HepG2 (cell line): ENCODE results near the gene ZNF318. TPM values are rescaled to one million over a fixed set of nuclear protein-coding genes. Genes with fewer than 3 reads are reported as not detected.
A peak's percentile ranks its signal among the peaks of the same experiment; 100 is the strongest.

ENCODE experiments used
- AHDC1 ChIP-seq: sonication (generic); formaldehyde crosslinking; IDR thresholded peaks from 2 replicates; pipeline ENCODE4 v1.5.1; 2020; ENCODE audit warnings: mild to moderate bottlenecking, missing genetic modification reagents, borderline replicate concordance
- CBX1 ChIP-seq: IDR thresholded peaks from one replicate; pipeline ENCODE4 v1.6.1; 2016; ENCODE audit warnings: antibody characterized with exemption, low read depth
- CHCHD3 ChIP-seq: sonication (generic); formaldehyde crosslinking; IDR thresholded peaks from 2 replicates; pipeline ENCODE4 v1.8.0; 2022; ENCODE audit warnings: mild to moderate bottlenecking, missing genetic modification reagents, moderate library complexity
- CREBL2 ChIP-seq: sonication (generic); formaldehyde crosslinking; IDR thresholded peaks from 2 replicates; pipeline ENCODE4 v1.8.1; 2023; ENCODE audit warnings: missing genetic modification reagents, mild to moderate bottlenecking, borderline replicate concordance
- CSRNP1 ChIP-seq: sonication (generic); formaldehyde crosslinking; IDR thresholded peaks from 2 replicates; pipeline ENCODE4 v1.8.1; 2023; ENCODE audit warnings: mild to moderate bottlenecking, missing genetic modification reagents
- DR1 ChIP-seq: sonication (generic); formaldehyde crosslinking; IDR thresholded peaks from 2 replicates; pipeline ENCODE4 v1.8.0; 2021; ENCODE audit warnings: mild to moderate bottlenecking, missing genetic modification reagents, inconsistent platforms
- GABPB1 ChIP-seq: IDR thresholded peaks from 2 replicates; pipeline ENCODE4 v1.6.1; 2016; ENCODE audit warnings: mild to moderate bottlenecking, missing genetic modification reagents, moderate library complexity, missing compliant biosample characterization
- MED1 ChIP-seq: sonication (generic); formaldehyde crosslinking; IDR thresholded peaks from 2 replicates; pipeline ENCODE4 v1.4.0; 2020; ENCODE audit warnings: missing genetic modification reagents
- MXD1 ChIP-seq: sonication (generic); formaldehyde crosslinking; IDR thresholded peaks from 2 replicates; pipeline ENCODE4 v1.4.0; 2020; ENCODE audit warnings: mild to moderate bottlenecking, missing genetic modification reagents
- TBL1XR1 ChIP-seq: fragments of 150-350 bp; IDR thresholded peaks from 2 replicates; pipeline ENCODE4 v1.6.1; 2014; ENCODE audit warnings: borderline replicate concordance, low read length; ENCODE audit not compliant: partially characterized antibody
- YY1 ChIP-seq: IDR thresholded peaks from 2 replicates; pipeline ENCODE4 v1.6.1; 2011; ENCODE audit warnings: low read length, low read depth, moderate library complexity, mild to moderate bottlenecking; ENCODE audit not compliant: insufficient read depth, insufficient replicate concordance
- ZBTB44 ChIP-seq: sonication (generic); formaldehyde crosslinking; IDR thresholded peaks from 2 replicates; pipeline ENCODE4 v1.4.0; 2020; ENCODE audit warnings: missing genetic modification reagents
- ZNF281 ChIP-seq: sonication (generic); formaldehyde crosslinking; IDR thresholded peaks from 2 replicates; pipeline ENCODE4 v1.4.0; 2020; ENCODE audit warnings: missing genetic modification reagents, borderline replicate concordance
- ZNF354B ChIP-seq: sonication (generic); formaldehyde crosslinking; IDR thresholded peaks from 2 replicates; pipeline ENCODE4 v1.8.0; 2022; ENCODE audit warnings: mild to moderate bottlenecking, missing genetic modification reagents
- ZSCAN30 ChIP-seq: sonication (generic); formaldehyde crosslinking; IDR thresholded peaks from 2 replicates; pipeline ENCODE4 v1.5.0; 2020; ENCODE audit warnings: mild to moderate bottlenecking, missing genetic modification reagents
- polyA plus RNA-seq, 8 experiments: library from polyadenylated mRNA; depleted of rRNA in 3 of 8; stranded (reverse) in 7 of 8; unstranded in 1 of 8; fragments of >200 nt; fragmentation: Illumina TruSeq in 4 of 8; extraction: Trizol in 4 of 8; gene quantifications; 2 replicates each; pipeline versions ENCODE4 v1.2.1 to v1.2.3, GENCODE V29; 2011 to 2016; ENCODE audit warnings: low read depth in 4 of 8, missing spikeins in 1 of 8, mixed read lengths in 1 of 8; ENCODE audit not compliant: insufficient read depth in 1 of 8
- total RNA-seq, 5 experiments: library from RNA; depleted of rRNA; stranded (reverse); fragments of >200 nt; fragmentation: Illumina TruSeq; extraction: Trizol; gene quantifications; 2 replicates each; pipeline ENCODE4 v1.2.3, GENCODE V29; 2016; ENCODE audit warnings: low read depth in 1 of 5

ZNF318 gene
- total and polyA plus RNA-seq, 2 of the 13 experiments (the other 11 are each of a cell fraction or from before 2014, with no cell fraction given): 13.0 to 14.5 TPM

GRCh38 chr6:43286980-43287716 is 82.3 kb downstream of the ZNF318 start (continued):
- TF ChIP-seq CBX1 (no peak), ZNF281 (CRISPR knock-in tag) (peak; percentile 59; the same call in 1 of the 2 replicates), DR1 (CRISPR knock-in tag) (no peak), CSRNP1 (no peak), ZBTB44 (no peak), CREBL2 (CRISPR knock-in tag) (peak; percentile 79; the same call in 1 of the 2 replicates), TBL1XR1 (no peak), ZSCAN30 (CRISPR knock-in tag) (no peak), MXD1 (0 out of 2 replicates have a peak, but pooled peaks have one; percentile 8), GABPB1 (CRISPR knock-in tag) (peak; percentile 34; the same call in 1 of the 2 replicates), AHDC1 (CRISPR knock-in tag) (no peak), YY1 (peak; percentile 15), CHCHD3 (CRISPR knock-in tag) (no peak), MED1 (CRISPR knock-in tag) (0 out of 2 replicates have a peak, but pooled peaks have one; percentile 58), ZNF354B (CRISPR knock-in tag) (no peak)
